T-helper 9 cell (primary cell): ENCODE measurements around the gene TMC3.
"Not testable (repeated sequence)": the region's sequence is repeated elsewhere in the genome, so short reads cannot be mapped to it uniquely, and the experiment has no call there.

ENCODE experiments used
- DNase-seq: peaks from one replicate; pipeline ENCODE4 v3.0.0-alpha.2; 2020

The TMC3 gene

GRCh38 chr15:81384891-81385720, 11.1 kb upstream of the TMC3 start:
- DNase-seq, result no peak

- DNase-seq, result no peak
Observed at GRCh38 chr15:81381720-81382119, 7.7 kb upstream of the TMC3 start.

- DNase-seq, result no peak
Observed at GRCh38 chr15:81380668-81381067, 6.7 kb upstream of the TMC3 start.

GRCh38 chr15:81380203-81380602, 6.2 kb upstream of the TMC3 start:
- no peak for DNase-seq

- no peak for DNase-seq
Observed at GRCh38 chr15:81379269-81379668, 5.3 kb upstream of the TMC3 start.

- no peak for DNase-seq
Observed at GRCh38 chr15:81378443-81378842, 4.4 kb upstream of the TMC3 start.

- DNase-seq, result no peak
Observed at GRCh38 chr15:81377871-81378270, 3.9 kb upstream of the TMC3 start.

GRCh38 chr15:81376231-81376630, 2.2 kb upstream of the TMC3 start:
- no peak for DNase-seq

GRCh38 chr15:81375461-81375860, 1.4 kb upstream of the TMC3 start:
- DNase-seq, result no peak

- no peak for DNase-seq
Observed at GRCh38 chr15:81373176-81373575, 837 bp downstream of the TMC3 start.

GRCh38 chr15:81372575-81372974, 1.4 kb downstream of the TMC3 start:
- no peak for DNase-seq

GRCh38 chr15:81363718-81364500, 10.1 kb downstream of the TMC3 start:
- no peak for DNase-seq

GRCh38 chr15:81363276-81363675, 10.7 kb downstream of the TMC3 start:
- no peak for DNase-seq

GRCh38 chr15:81362790-81363189, 11.2 kb downstream of the TMC3 start:
- DNase-seq, result no peak

GRCh38 chr15:81361891-81362290, 12.1 kb downstream of the TMC3 start:
- no peak for DNase-seq

- DNase-seq, result no peak
Observed at GRCh38 chr15:81360491-81360890, 13.5 kb downstream of the TMC3 start.

GRCh38 chr15:81358248-81358647, 15.8 kb downstream of the TMC3 start:
- no peak for DNase-seq

GRCh38 chr15:81357180-81357686, 16.8 kb downstream of the TMC3 start:
- no peak for DNase-seq

- DNase-seq, result no peak
Observed at GRCh38 chr15:81356252-81356651, 17.8 kb downstream of the TMC3 start.

GRCh38 chr15:81351651-81352050, 22.4 kb downstream of the TMC3 start:
- no peak for DNase-seq

GRCh38 chr15:81349271-81349670, 24.7 kb downstream of the TMC3 start:
- no peak for DNase-seq

- not testable (repeated sequence) for DNase-seq
Observed at GRCh38 chr15:81348691-81349090, 25.3 kb downstream of the TMC3 start.

GRCh38 chr15:81347910-81348309, 26.1 kb downstream of the TMC3 start:
- DNase-seq, result no peak

GRCh38 chr15:81346611-81347010, 27.4 kb downstream of the TMC3 start:
- DNase-seq, result no peak
